DND-41 (cell line): ENCODE measurements around the gene CAV2.

Source experiments
- EZH2 ChIP-seq: IDR thresholded peaks from 3 replicates; pipeline ENCODE4 v1.6.1; 2012; ENCODE audit warnings: borderline replicate concordance, low read depth, mild to moderate bottlenecking, moderate library complexity, low read length, inconsistent platforms; ENCODE audit not compliant: severe bottlenecking
- TF ChIP-seq, protein P1 (sequence below): IDR thresholded peaks from 2 replicates; pipeline ENCODE4 v1.5.1; 2012; ENCODE audit warnings: borderline replicate concordance, low read length, moderate library complexity, mild to moderate bottlenecking; ENCODE audit not compliant: poor library complexity, severe bottlenecking; ENCODE audit errors: extremely low read depth

DNA sequence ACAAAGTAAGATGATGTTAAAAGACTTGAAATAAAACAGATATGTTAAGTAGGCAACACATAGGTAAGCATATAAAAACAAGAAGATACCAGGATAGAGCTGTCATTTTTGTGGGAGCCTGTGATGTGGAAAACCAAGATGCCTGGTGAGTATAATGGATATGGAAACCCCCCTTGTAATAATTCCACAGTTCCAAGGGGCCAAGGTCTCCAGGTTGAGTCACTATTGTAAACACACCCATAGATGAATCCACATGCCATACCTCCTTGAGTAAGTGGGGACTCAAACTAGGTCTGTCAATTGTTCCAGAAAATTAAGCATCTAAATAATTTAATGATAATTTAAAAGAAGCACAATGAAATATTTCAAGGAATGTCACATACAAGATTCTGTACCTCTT, 41.2 kb downstream of the CAV2 start:
- TF ChIP-seq, protein P1, sequence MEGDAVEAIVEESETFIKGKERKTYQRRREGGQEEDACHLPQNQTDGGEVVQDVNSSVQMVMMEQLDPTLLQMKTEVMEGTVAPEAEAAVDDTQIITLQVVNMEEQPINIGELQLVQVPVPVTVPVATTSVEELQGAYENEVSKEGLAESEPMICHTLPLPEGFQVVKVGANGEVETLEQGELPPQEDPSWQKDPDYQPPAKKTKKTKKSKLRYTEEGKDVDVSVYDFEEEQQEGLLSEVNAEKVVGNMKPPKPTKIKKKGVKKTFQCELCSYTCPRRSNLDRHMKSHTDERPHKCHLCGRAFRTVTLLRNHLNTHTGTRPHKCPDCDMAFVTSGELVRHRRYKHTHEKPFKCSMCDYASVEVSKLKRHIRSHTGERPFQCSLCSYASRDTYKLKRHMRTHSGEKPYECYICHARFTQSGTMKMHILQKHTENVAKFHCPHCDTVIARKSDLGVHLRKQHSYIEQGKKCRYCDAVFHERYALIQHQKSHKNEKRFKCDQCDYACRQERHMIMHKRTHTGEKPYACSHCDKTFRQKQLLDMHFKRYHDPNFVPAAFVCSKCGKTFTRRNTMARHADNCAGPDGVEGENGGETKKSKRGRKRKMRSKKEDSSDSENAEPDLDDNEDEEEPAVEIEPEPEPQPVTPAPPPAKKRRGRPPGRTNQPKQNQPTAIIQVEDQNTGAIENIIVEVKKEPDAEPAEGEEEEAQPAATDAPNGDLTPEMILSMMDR: no peak
- TF ChIP-seq EZH2: no peak
